ENCODE results near the gene SGCB.

The SGCB gene

DNA sequence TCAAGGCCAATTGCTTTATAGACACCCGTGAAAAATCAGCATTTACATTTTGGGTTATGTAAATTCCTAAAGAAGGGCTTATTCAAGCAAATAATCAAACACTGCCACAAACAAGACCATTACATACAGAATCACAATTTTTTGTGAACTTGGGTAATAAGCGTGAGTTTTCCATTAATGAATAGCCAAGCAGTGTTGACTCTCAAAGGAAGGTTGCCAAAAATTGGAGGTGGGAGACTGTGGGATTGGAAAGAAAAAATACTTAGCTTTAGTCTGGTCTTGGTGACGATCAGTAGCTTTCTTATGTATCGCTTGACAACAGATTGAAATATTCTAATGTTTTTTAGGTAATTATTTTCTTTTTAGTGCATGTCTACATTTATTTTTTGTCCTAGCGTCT is 38.8 kb downstream of the SGCB start:
- no peak overlapping the region for H4K91ac ChIP-seq (ENCODE audit: low read depth, low read length, poor library complexity)
- H2BK5ac ChIP-seq (ENCODE audit: low read length), result no peak overlapping the region
- no peak overlapping the region for H3K9ac ChIP-seq (ENCODE audit: low read depth, low read length, poor library complexity)
- no peak for DNase-seq (ENCODE audit: low spot score)
- no peak overlapping the region for H3K27ac ChIP-seq (replicated peaks; ENCODE audit: low read length)
- no peak overlapping the region for H3K14ac ChIP-seq (ENCODE audit: low read length)
- H2BK12ac ChIP-seq (ENCODE audit: low read length), result no peak overlapping the region
- no peaks in the 10 kb centered on the region for H3K36me3 ChIP-seq (replicated peaks in 1 of 2; ENCODE audit: control insufficient read depth in 2 of 2, insufficient read depth in 2 of 2, low read length in 2 of 2)
- H2AK5ac ChIP-seq (ENCODE audit: low read depth, low read length), result no peak overlapping the region
- no peak overlapping the region for H2BK120ac ChIP-seq (ENCODE audit: low read depth, low read length)
- H3K4ac ChIP-seq (ENCODE audit: low read length), result no peak overlapping the region
- no peaks in the 10 kb centered on the region for H3K9me3 ChIP-seq (replicated peaks in 1 of 2; ENCODE audit: control insufficient read depth in 2 of 2, insufficient read depth in 1 of 2, low read depth in 1 of 2, low read length in 2 of 2)
- peaks cover 0 to 8% of the 10 kb centered on the region in 2 donors for H3K4me1 ChIP-seq (ENCODE audit: control insufficient read depth in 2 of 2, insufficient read depth in 1 of 2, low read depth in 1 of 2, low read length in 2 of 2)
- H3K27me3 ChIP-seq (ENCODE audit: control insufficient read depth in 3 of 3, insufficient read depth in 3 of 3, low read depth in 1 of 3, low read length in 3 of 3), result no peaks in the 10 kb centered on the region
- H4K8ac ChIP-seq (ENCODE audit: low read depth, low read length), result no peak overlapping the region
- H2BK15ac ChIP-seq (ENCODE audit: low read length), result no peak overlapping the region
- H3K4me3 ChIP-seq (ENCODE audit: low read length in 2 of 2), result no peak overlapping the region
- WGBS, 2 donors (ENCODE audit: extremely low coverage in 2 of 2, insufficient read length in 2 of 2, insufficient replicate concordance in 1 of 2), result no CpG with 5 or more reads among the region's 5 CpGs
- no peak overlapping the region for H3K4me2 ChIP-seq (ENCODE audit: insufficient read depth, low read length, poor library complexity, severe bottlenecking)
- H3K23ac ChIP-seq (ENCODE audit: low read depth, low read length, poor library complexity), result no peak overlapping the region
- H3K79me1 ChIP-seq (ENCODE audit: low read depth, low read length), result no peaks in the 10 kb centered on the region
- H3K18ac ChIP-seq (ENCODE audit: low read length), result no peak overlapping the region
- H2AFZ ChIP-seq (ENCODE audit: low read length), result no peak overlapping the region

DNA sequence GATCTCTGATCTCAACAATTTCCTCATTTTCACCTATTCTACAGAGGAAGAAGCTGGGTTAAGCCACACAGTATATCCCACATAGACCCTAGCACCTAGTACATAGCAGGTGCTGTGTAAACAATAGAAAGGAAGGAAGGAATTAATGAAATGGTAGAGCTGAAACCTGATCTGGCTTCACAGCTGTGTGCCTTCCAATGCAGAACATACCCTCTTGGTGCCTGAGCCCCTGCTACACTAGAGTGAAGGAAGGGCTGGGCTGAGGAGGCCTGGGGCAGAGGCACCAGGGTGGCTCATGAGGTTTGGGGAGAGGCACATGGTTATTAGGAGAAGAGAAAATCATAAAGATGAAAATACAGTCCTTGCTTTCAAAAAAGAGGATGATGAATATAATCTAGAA is 39.3 kb downstream of the SGCB start:
- no peak overlapping the region for H2BK15ac ChIP-seq (ENCODE audit: low read length)
- no peak overlapping the region for H2AK5ac ChIP-seq (ENCODE audit: low read depth, low read length)
- H3K18ac ChIP-seq (ENCODE audit: low read length), result no peak overlapping the region
- DNase-seq (ENCODE audit: low spot score), result no peak
- H3K4me1 ChIP-seq (ENCODE audit: control insufficient read depth in 2 of 2, insufficient read depth in 1 of 2, low read depth in 1 of 2, low read length in 2 of 2), result peaks cover 0 to 8% of the 10 kb centered on the region in 2 donors
- no peak overlapping the region for H2BK12ac ChIP-seq (ENCODE audit: low read length)
- no peak overlapping the region for H4K91ac ChIP-seq (ENCODE audit: low read depth, low read length, poor library complexity)
- no peak overlapping the region for H2BK120ac ChIP-seq (ENCODE audit: low read depth, low read length)
- H2BK5ac ChIP-seq (ENCODE audit: low read length), result no peak overlapping the region
- no peak overlapping the region for H3K14ac ChIP-seq (ENCODE audit: low read length)
- no peak overlapping the region for H3K27ac ChIP-seq (replicated peaks; ENCODE audit: low read length)
- no peak overlapping the region for H3K23ac ChIP-seq (ENCODE audit: low read depth, low read length, poor library complexity)
- no peak overlapping the region for H3K4ac ChIP-seq (ENCODE audit: low read length)
- no peak overlapping the region for H4K8ac ChIP-seq (ENCODE audit: low read depth, low read length)
- H3K27me3 ChIP-seq (ENCODE audit: control insufficient read depth in 3 of 3, insufficient read depth in 3 of 3, low read depth in 1 of 3, low read length in 3 of 3), result no peaks in the 10 kb centered on the region
- no peak overlapping the region for H2AFZ ChIP-seq (ENCODE audit: low read length)
- H3K9me3 ChIP-seq (replicated peaks in 1 of 2; ENCODE audit: control insufficient read depth in 2 of 2, insufficient read depth in 1 of 2, low read depth in 1 of 2, low read length in 2 of 2), result no peaks in the 10 kb centered on the region
- no peak overlapping the region for H3K4me2 ChIP-seq (ENCODE audit: insufficient read depth, low read length, poor library complexity, severe bottlenecking)
- no peaks in the 10 kb centered on the region for H3K36me3 ChIP-seq (replicated peaks in 1 of 2; ENCODE audit: control insufficient read depth in 2 of 2, insufficient read depth in 2 of 2, low read length in 2 of 2)
- no peak overlapping the region for H3K4me3 ChIP-seq (ENCODE audit: low read length in 2 of 2)
- H3K79me1 ChIP-seq (ENCODE audit: low read depth, low read length), result no peaks in the 10 kb centered on the region
- H3K9ac ChIP-seq (ENCODE audit: low read depth, low read length, poor library complexity), result no peak overlapping the region

DNA sequence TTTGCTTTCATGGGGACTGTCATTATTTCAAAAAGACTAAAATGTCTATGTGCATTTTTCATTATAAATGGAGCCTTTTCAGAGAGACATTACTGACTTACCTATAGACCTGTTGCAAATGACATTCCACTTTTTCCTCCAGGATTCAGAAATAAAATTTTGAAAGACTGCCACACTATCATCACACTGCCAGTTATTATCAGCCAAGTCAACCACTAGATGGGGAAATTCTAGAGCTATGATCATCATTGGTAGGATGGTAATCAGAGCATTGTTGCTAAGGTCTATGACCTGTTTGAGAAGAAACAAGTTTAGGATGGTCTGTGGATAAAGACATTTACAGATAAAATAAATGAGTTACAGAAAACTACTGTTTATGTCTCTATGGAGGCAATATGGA is 40.5 kb downstream of the SGCB start:
- H2BK5ac ChIP-seq (ENCODE audit: low read length), result no peak overlapping the region
- no peak overlapping the region for H3K4ac ChIP-seq (ENCODE audit: low read length)
- H3K4me2 ChIP-seq (ENCODE audit: insufficient read depth, low read length, poor library complexity, severe bottlenecking), result no peak overlapping the region
- H3K27ac ChIP-seq (replicated peaks; ENCODE audit: low read length), result no peak overlapping the region
- peaks cover 0 to 8% of the 10 kb centered on the region in 2 donors for H3K4me1 ChIP-seq (ENCODE audit: control insufficient read depth in 2 of 2, insufficient read depth in 1 of 2, low read depth in 1 of 2, low read length in 2 of 2)
- H2AK5ac ChIP-seq (ENCODE audit: low read depth, low read length), result no peak overlapping the region
- H3K14ac ChIP-seq (ENCODE audit: low read length), result no peak overlapping the region
- no peak for DNase-seq (ENCODE audit: low spot score)
- H4K91ac ChIP-seq (ENCODE audit: low read depth, low read length, poor library complexity), result no peak overlapping the region
- H4K8ac ChIP-seq (ENCODE audit: low read depth, low read length), result no peak overlapping the region
- no peaks in the 10 kb centered on the region for H3K79me1 ChIP-seq (ENCODE audit: low read depth, low read length)
- no peak overlapping the region for H3K23ac ChIP-seq (ENCODE audit: low read depth, low read length, poor library complexity)
- no peak overlapping the region for H3K4me3 ChIP-seq (ENCODE audit: low read length in 2 of 2)
- H2AFZ ChIP-seq (ENCODE audit: low read length), result no peak overlapping the region
- H2BK12ac ChIP-seq (ENCODE audit: low read length), result no peak overlapping the region
- no peaks in the 10 kb centered on the region for H3K36me3 ChIP-seq (replicated peaks in 1 of 2; ENCODE audit: control insufficient read depth in 2 of 2, insufficient read depth in 2 of 2, low read length in 2 of 2)
- H2BK120ac ChIP-seq (ENCODE audit: low read depth, low read length), result no peak overlapping the region
- H2BK15ac ChIP-seq (ENCODE audit: low read length), result no peak overlapping the region
- H3K9me3 ChIP-seq (replicated peaks in 1 of 2; ENCODE audit: control insufficient read depth in 2 of 2, insufficient read depth in 1 of 2, low read depth in 1 of 2, low read length in 2 of 2), result no peaks in the 10 kb centered on the region
- H3K27me3 ChIP-seq (ENCODE audit: control insufficient read depth in 3 of 3, insufficient read depth in 3 of 3, low read depth in 1 of 3, low read length in 3 of 3), result no peaks in the 10 kb centered on the region
- no peak overlapping the region for H3K9ac ChIP-seq (ENCODE audit: low read depth, low read length, poor library complexity)
- H3K18ac ChIP-seq (ENCODE audit: low read length), result no peak overlapping the region

DNA sequence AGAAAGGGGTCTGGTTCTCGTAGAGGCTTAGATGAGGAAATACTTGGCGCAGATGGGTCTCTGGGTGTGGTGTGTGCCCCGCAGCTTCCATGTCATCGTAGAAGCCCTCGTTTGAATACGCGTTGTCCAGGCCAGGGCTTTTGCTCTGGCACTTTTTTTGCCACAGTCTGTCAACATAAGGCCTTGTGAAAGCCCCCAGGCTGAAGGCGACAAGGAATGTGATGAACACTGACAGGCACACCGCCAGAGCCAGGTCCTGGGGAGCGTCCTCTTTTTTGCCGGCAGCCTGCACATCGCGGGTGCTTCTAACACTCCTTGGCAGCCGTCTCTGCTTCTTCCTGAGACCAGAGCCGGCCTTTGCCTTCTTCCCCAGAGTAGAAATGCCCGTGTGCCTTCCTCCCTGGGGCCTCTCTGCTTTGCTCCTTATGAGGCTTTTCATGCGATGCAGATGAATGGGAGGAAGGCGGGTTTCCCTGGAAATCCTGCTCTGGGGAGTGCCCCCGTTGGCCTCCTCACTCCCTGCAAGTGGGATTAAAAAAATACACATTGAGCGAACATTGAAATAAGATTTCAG is 42.4 kb downstream of the SGCB start:
- H2BK12ac ChIP-seq (ENCODE audit: low read length), result no peak overlapping the region
- H2BK120ac ChIP-seq (ENCODE audit: low read depth, low read length), result no peak overlapping the region
- H3K27me3 ChIP-seq (ENCODE audit: control insufficient read depth in 3 of 3, insufficient read depth in 3 of 3, low read depth in 1 of 3, low read length in 3 of 3), result no peaks in the 10 kb centered on the region
- H3K36me3 ChIP-seq (replicated peaks in 1 of 2; ENCODE audit: control insufficient read depth in 2 of 2, insufficient read depth in 2 of 2, low read length in 2 of 2), result no peaks in the 10 kb centered on the region
- H2AFZ ChIP-seq (ENCODE audit: low read length), result peak overlapping the region; percentile 82
- no peak for DNase-seq (ENCODE audit: low spot score)
- no peak overlapping the region for H3K18ac ChIP-seq (ENCODE audit: low read length)
- H3K9me3 ChIP-seq (replicated peaks in 1 of 2; ENCODE audit: control insufficient read depth in 2 of 2, insufficient read depth in 1 of 2, low read depth in 1 of 2, low read length in 2 of 2), result peaks cover 0 to 5% of the 10 kb centered on the region in 2 donors
- H2BK5ac ChIP-seq (ENCODE audit: low read length), result no peak overlapping the region
- H2BK15ac ChIP-seq (ENCODE audit: low read length), result peak overlapping the region; percentile 42
- H3K4me2 ChIP-seq (ENCODE audit: insufficient read depth, low read length, poor library complexity, severe bottlenecking), result no peak overlapping the region
- no CpG with 5 or more reads among the region's 20 CpGs for WGBS, 2 donors (ENCODE audit: extremely low coverage in 2 of 2, insufficient read length in 2 of 2, insufficient replicate concordance in 1 of 2)
- H4K8ac ChIP-seq (ENCODE audit: low read depth, low read length), result no peak overlapping the region
- no peak overlapping the region for H3K14ac ChIP-seq (ENCODE audit: low read length)
- no peak overlapping the region for H4K91ac ChIP-seq (ENCODE audit: low read depth, low read length, poor library complexity)
- no peak overlapping the region for H3K4ac ChIP-seq (ENCODE audit: low read length)
- H3K4me1 ChIP-seq (ENCODE audit: control insufficient read depth in 2 of 2, insufficient read depth in 1 of 2, low read depth in 1 of 2, low read length in 2 of 2), result peaks cover 0 to 8% of the 10 kb centered on the region in 2 donors
- H3K79me1 ChIP-seq (ENCODE audit: low read depth, low read length), result no peaks in the 10 kb centered on the region
- H3K4me3 ChIP-seq (ENCODE audit: low read length in 2 of 2), result no peak overlapping the region
- no peak overlapping the region for H3K27ac ChIP-seq (replicated peaks; ENCODE audit: low read length)
- no peak overlapping the region for H3K9ac ChIP-seq (ENCODE audit: low read depth, low read length, poor library complexity)
- H2AK5ac ChIP-seq (ENCODE audit: low read depth, low read length), result no peak overlapping the region
- no peak overlapping the region for H3K23ac ChIP-seq (ENCODE audit: low read depth, low read length, poor library complexity)

All from neuronal stem cell (in vitro differentiated cells).